DND-41 (cell line): ENCODE data around the gene TBCA.

ENCODE experiments used
- ATAC-seq: fragments of 200-7000 bp; cut with Tn5 transposase; 3 replicates; pipeline ENCODE4 v1.9.1; 2021; ENCODE audit warnings: low read depth; ENCODE audit not compliant: insufficient read depth
- DNase-seq: peaks from one replicate; pipeline ENCODE4 v3.0.0-alpha.2; 2020
- H2AFZ ChIP-seq: 2 replicates; pipeline ENCODE4 v1.6.0; 2012; ENCODE audit warnings: low read depth, low read length
- H3K27ac ChIP-seq: 2 replicates; pipeline ENCODE4 v1.5.1; 2012; ENCODE audit warnings: low read length, inconsistent platforms
- H3K27me3 ChIP-seq: fragments of 200-600 bp; sonication (generic); 2 replicates; pipeline ENCODE4 v1.6.0; 2012; ENCODE audit warnings: low read length, mild to moderate bottlenecking, inconsistent platforms; ENCODE audit not compliant: insufficient read depth, poor library complexity
- H3K36me3 ChIP-seq: 2 replicates; pipeline ENCODE4 v1.5.1; 2012; ENCODE audit warnings: low read length, inconsistent platforms; ENCODE audit not compliant: insufficient read depth
- H3K4me1 ChIP-seq: 2 replicates; pipeline ENCODE4 v1.5.1; 2012; ENCODE audit warnings: mild to moderate bottlenecking, low read length; ENCODE audit not compliant: insufficient read depth
- H3K4me2 ChIP-seq: 2 replicates; pipeline ENCODE4 v1.6.0; 2012; ENCODE audit warnings: mild to moderate bottlenecking, moderate library complexity, low read length, inconsistent platforms; ENCODE audit not compliant: insufficient read depth
- H3K4me3 ChIP-seq, 2 experiments: fragments of 200-600 bp in 1 of 2; shearing (Covaris generic) in 1 of 2; 2 replicates each; pipeline ENCODE4 v1.5.1; 2012 to 2016; ENCODE audit warnings: inconsistent platforms in 2 of 2, low read length in 2 of 2, mild to moderate bottlenecking in 2 of 2, low read depth in 1 of 2, moderate library complexity in 1 of 2
- H3K79me2 ChIP-seq: 2 replicates; pipeline ENCODE4 v1.6.0; 2012; ENCODE audit warnings: low read length, inconsistent platforms; ENCODE audit not compliant: insufficient read depth
- H3K9ac ChIP-seq: 2 replicates; pipeline ENCODE4 v1.6.0; 2012; ENCODE audit warnings: low read depth, mild to moderate bottlenecking, inconsistent platforms, low read length, moderate library complexity
- H3K9me3 ChIP-seq: 2 replicates; pipeline ENCODE4 v1.5.1; 2012; ENCODE audit warnings: low read length, moderate library complexity, mild to moderate bottlenecking, inconsistent platforms; ENCODE audit not compliant: insufficient read depth, severe bottlenecking
- H4K20me1 ChIP-seq: 2 replicates; pipeline ENCODE4 v1.6.0; 2012; ENCODE audit warnings: low read length; ENCODE audit not compliant: insufficient read depth
- EZH2 ChIP-seq: IDR thresholded peaks from 3 replicates; pipeline ENCODE4 v1.6.1; 2012; ENCODE audit warnings: borderline replicate concordance, low read depth, mild to moderate bottlenecking, moderate library complexity, low read length, inconsistent platforms; ENCODE audit not compliant: severe bottlenecking
- TF ChIP-seq, protein P1 (sequence below): IDR thresholded peaks from 2 replicates; pipeline ENCODE4 v1.5.1; 2012; ENCODE audit warnings: borderline replicate concordance, low read length, moderate library complexity, mild to moderate bottlenecking; ENCODE audit not compliant: poor library complexity, severe bottlenecking; ENCODE audit errors: extremely low read depth

TBCA gene

DNA sequence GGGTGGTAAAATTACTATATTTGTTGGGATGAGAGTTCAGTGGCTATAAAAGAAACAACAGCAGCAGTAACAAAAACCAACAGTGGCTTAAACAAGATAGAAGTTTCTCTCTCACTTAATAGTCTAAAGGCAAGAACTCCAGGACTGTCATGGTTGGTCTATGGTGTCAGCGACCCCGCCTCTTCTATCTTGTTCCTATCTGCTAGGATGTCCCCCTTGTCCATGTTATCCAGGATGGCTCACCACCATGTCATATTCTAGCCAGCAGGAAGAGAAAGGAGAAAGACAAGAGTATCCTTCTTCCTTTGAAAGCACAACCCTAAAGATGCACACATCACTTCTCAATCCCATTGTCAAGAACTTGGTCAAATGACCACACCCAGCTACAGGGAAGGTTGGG, 126.4 kb downstream of the TBCA start:
- no peak overlapping the region for H3K27ac ChIP-seq
- H3K27me3 ChIP-seq = no peaks in the 10 kb centered on the region
- no peaks in the 10 kb centered on the region for H3K9me3 ChIP-seq
- DNase-seq = no peak
- no peaks in the 10 kb centered on the region for H4K20me1 ChIP-seq
- no peaks in the 10 kb centered on the region for H3K4me1 ChIP-seq
- no peak overlapping the region for H3K4me3 ChIP-seq
- ATAC-seq = no peak
- no peaks in the 10 kb centered on the region for H3K36me3 ChIP-seq
- no peak overlapping the region for H2AFZ ChIP-seq
- no peak overlapping the region for H3K4me2 ChIP-seq
- TF ChIP-seq EZH2 = no peak
- TF ChIP-seq, protein P1, sequence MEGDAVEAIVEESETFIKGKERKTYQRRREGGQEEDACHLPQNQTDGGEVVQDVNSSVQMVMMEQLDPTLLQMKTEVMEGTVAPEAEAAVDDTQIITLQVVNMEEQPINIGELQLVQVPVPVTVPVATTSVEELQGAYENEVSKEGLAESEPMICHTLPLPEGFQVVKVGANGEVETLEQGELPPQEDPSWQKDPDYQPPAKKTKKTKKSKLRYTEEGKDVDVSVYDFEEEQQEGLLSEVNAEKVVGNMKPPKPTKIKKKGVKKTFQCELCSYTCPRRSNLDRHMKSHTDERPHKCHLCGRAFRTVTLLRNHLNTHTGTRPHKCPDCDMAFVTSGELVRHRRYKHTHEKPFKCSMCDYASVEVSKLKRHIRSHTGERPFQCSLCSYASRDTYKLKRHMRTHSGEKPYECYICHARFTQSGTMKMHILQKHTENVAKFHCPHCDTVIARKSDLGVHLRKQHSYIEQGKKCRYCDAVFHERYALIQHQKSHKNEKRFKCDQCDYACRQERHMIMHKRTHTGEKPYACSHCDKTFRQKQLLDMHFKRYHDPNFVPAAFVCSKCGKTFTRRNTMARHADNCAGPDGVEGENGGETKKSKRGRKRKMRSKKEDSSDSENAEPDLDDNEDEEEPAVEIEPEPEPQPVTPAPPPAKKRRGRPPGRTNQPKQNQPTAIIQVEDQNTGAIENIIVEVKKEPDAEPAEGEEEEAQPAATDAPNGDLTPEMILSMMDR = no peak
- no peak overlapping the region for H3K9ac ChIP-seq
- H3K79me2 ChIP-seq = no peaks in the 10 kb centered on the region

GRCh38 chr5:77645995-77646639, 130.0 kb downstream of the TBCA start:
- Histone ChIP-seq H3K4me1 (no peaks in the 10 kb centered on the region), H3K27me3 (no peaks in the 10 kb centered on the region), H2AFZ (no peak overlapping the region), H3K4me3 (no peak overlapping the region), H3K4me2 (no peak overlapping the region), H3K79me2 (no peaks in the 10 kb centered on the region), H4K20me1 (no peaks in the 10 kb centered on the region), H3K9me3 (no peaks in the 10 kb centered on the region), H3K36me3 (no peaks in the 10 kb centered on the region), H3K9ac (no peak overlapping the region), H3K27ac (no peak overlapping the region)
- no peak for ATAC-seq
- TF ChIP-seq, protein P1 = no peak
- no peak for TF ChIP-seq EZH2
- no peak for DNase-seq

- no peak overlapping the region for H2AFZ ChIP-seq
- no peaks in the 10 kb centered on the region for H3K27me3 ChIP-seq
- H3K4me1 ChIP-seq = no peaks in the 10 kb centered on the region
- TF ChIP-seq, protein P1 = no peak
- TF ChIP-seq EZH2 = no peak
- ATAC-seq (no peak), DNase-seq (no peak)
- no peaks in the 10 kb centered on the region for H3K79me2 ChIP-seq
- no peak overlapping the region for H3K4me2 ChIP-seq
- H3K9ac ChIP-seq = no peak overlapping the region
- no peak overlapping the region for H3K27ac ChIP-seq
- no peaks in the 10 kb centered on the region for H3K36me3 ChIP-seq
- no peaks in the 10 kb centered on the region for H4K20me1 ChIP-seq
- no peak overlapping the region for H3K4me3 ChIP-seq
- H3K9me3 ChIP-seq = no peaks in the 10 kb centered on the region
Measured at GRCh38 chr5:77645158-77645994, 130.8 kb downstream of the TBCA start.
